ENCODE results near the gene LRP1-AS. TPM values are rescaled to one million over a fixed set of nuclear protein-coding genes. Genes with fewer than 3 reads are reported as not detected.

LRP1-AS gene
- total RNA-seq, 1 experiment from 2014 or later: not detected

DNA sequence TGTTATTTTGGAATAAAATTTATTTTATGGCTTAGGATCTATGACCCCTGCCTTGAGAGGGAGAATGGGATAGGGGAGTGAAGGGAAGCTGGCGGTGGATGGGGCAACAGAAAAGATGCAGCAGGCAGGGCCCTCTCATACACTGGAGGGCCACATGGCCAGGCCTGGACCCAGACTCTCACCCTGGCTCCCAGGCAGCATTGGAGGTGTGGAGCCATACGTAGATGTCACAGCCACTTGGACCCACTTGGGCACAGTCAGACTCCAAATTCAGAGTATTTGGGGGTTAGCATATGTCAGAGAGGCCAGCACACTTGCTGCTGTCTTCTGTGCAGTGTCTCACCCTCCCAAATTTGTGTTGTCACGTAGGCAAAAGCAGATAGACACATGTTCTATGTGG is 52.0 kb downstream of the LRP1-AS start:
- ChIA-PET CTCF (no interaction called here), POLR2A (no interaction called here)
- peaks cover 5% of the 10 kb centered on the region for H3K4me1 ChIP-seq (ENCODE audit: control insufficient read depth, insufficient read depth, low read length)
- no peak overlapping the region for H3K27ac ChIP-seq (ENCODE audit: low read length)
- in situ Hi-C loops (cut with HindIII; ENCODE audit: low pct_unique_long_range_greater_than_20kb, low sequenced_read_pairs): no loop called here
- intact Hi-C loops (cut with micrococcal nuclease; ENCODE audit: unreplicated experiment): no loop called here
- DNase-seq (ENCODE audit: low read depth, low spot score) (no peak), ATAC-seq (no peak)
- H3K9me3 ChIP-seq (ENCODE audit: control insufficient read depth, insufficient read depth, low read depth, low read length): no peaks in the 10 kb centered on the region
- no peak overlapping the region for H3K4me3 ChIP-seq (ENCODE audit: low read depth in 2 of 2, low read length in 2 of 2)
- H3K27me3 ChIP-seq (ENCODE audit: control insufficient read depth, insufficient read depth, low read length): no peaks in the 10 kb centered on the region
- H3K36me3 ChIP-seq (ENCODE audit: control insufficient read depth, insufficient read depth, low read length): no peaks in the 10 kb centered on the region
- TF ChIP-seq TCF7L2 (IDR thresholded peaks at IDR 0.05; ENCODE audit: low read depth, low read length) (no peak), SIN3A (IDR thresholded peaks at IDR 0.05; ENCODE audit: borderline replicate concordance, insufficient read depth, low read depth, low read length) (no peak), POLR2AphosphoS5 (IDR thresholded peaks at IDR 0.05; ENCODE audit: low read depth, low read length) (no peak)
- TF ChIP-seq, protein P1, sequence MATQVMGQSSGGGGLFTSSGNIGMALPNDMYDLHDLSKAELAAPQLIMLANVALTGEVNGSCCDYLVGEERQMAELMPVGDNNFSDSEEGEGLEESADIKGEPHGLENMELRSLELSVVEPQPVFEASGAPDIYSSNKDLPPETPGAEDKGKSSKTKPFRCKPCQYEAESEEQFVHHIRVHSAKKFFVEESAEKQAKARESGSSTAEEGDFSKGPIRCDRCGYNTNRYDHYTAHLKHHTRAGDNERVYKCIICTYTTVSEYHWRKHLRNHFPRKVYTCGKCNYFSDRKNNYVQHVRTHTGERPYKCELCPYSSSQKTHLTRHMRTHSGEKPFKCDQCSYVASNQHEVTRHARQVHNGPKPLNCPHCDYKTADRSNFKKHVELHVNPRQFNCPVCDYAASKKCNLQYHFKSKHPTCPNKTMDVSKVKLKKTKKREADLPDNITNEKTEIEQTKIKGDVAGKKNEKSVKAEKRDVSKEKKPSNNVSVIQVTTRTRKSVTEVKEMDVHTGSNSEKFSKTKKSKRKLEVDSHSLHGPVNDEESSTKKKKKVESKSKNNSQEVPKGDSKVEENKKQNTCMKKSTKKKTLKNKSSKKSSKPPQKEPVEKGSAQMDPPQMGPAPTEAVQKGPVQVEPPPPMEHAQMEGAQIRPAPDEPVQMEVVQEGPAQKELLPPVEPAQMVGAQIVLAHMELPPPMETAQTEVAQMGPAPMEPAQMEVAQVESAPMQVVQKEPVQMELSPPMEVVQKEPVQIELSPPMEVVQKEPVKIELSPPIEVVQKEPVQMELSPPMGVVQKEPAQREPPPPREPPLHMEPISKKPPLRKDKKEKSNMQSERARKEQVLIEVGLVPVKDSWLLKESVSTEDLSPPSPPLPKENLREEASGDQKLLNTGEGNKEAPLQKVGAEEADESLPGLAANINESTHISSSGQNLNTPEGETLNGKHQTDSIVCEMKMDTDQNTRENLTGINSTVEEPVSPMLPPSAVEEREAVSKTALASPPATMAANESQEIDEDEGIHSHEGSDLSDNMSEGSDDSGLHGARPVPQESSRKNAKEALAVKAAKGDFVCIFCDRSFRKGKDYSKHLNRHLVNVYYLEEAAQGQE (IDR thresholded peaks at IDR 0.05; ENCODE audit: insufficient read depth in 1 of 2, low read depth in 2 of 2, low read length in 1 of 2): no peak
- TF ChIP-seq, protein P2, sequence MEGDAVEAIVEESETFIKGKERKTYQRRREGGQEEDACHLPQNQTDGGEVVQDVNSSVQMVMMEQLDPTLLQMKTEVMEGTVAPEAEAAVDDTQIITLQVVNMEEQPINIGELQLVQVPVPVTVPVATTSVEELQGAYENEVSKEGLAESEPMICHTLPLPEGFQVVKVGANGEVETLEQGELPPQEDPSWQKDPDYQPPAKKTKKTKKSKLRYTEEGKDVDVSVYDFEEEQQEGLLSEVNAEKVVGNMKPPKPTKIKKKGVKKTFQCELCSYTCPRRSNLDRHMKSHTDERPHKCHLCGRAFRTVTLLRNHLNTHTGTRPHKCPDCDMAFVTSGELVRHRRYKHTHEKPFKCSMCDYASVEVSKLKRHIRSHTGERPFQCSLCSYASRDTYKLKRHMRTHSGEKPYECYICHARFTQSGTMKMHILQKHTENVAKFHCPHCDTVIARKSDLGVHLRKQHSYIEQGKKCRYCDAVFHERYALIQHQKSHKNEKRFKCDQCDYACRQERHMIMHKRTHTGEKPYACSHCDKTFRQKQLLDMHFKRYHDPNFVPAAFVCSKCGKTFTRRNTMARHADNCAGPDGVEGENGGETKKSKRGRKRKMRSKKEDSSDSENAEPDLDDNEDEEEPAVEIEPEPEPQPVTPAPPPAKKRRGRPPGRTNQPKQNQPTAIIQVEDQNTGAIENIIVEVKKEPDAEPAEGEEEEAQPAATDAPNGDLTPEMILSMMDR (IDR thresholded peaks at IDR 0.05): no peak
- no TSS peak for BruUV-seq (replicated peaks)

Small RNA genes within 50 kb of the gene (microRNA-seq; reads per million reads assigned to microRNA genes)
- 1.3 reads per million for gene MIR1228 (ENCODE audit: unreplicated experiment)

Other genes starting within 250 kb of the LRP1-AS start
- not detected for gene SDR9C7, start 213.2 kb downstream of the LRP1-AS start, total RNA-seq (2021; ENCODE audit: unreplicated experiment)
- gene RDH16, start 190.0 kb downstream of the LRP1-AS start, total RNA-seq (2021; ENCODE audit: unreplicated experiment): 0.08 TPM
- gene ZBTB39, start 141.1 kb downstream of the LRP1-AS start, total RNA-seq (2021; ENCODE audit: unreplicated experiment): 5.8 TPM
- gene TAC3, start 131.1 kb downstream of the LRP1-AS start, total RNA-seq (2021; ENCODE audit: unreplicated experiment): not detected
- not detected for gene MYO1A, start 97.5 kb downstream of the LRP1-AS start, total RNA-seq (2021; ENCODE audit: unreplicated experiment)
- gene NEMP1, start 68.8 kb downstream of the LRP1-AS start, total RNA-seq (2021; ENCODE audit: unreplicated experiment): 46.9 TPM
- 13.9 TPM for gene NAB2, start 58.5 kb downstream of the LRP1-AS start, total RNA-seq (2021; ENCODE audit: unreplicated experiment)
- gene STAT6, start 36.3 kb downstream of the LRP1-AS start, total RNA-seq (2021; ENCODE audit: unreplicated experiment): 52.3 TPM
- gene LRP1, start 19.1 kb downstream of the LRP1-AS start, total RNA-seq (2021; ENCODE audit: unreplicated experiment): 9.0 TPM
- gene NXPH4, start 69.2 kb upstream of the LRP1-AS start, total RNA-seq (2021; ENCODE audit: unreplicated experiment): 2.1 TPM
- 67.1 TPM for gene SHMT2, start 82.1 kb upstream of the LRP1-AS start, total RNA-seq (2021; ENCODE audit: unreplicated experiment)
- 0.87 TPM for gene STAC3, start 103.6 kb upstream of the LRP1-AS start, total RNA-seq (2021; ENCODE audit: unreplicated experiment)